Peyer's patch (tissue), 4 donors: ENCODE measurements around the gene SDC4. TPM values are rescaled to one million over a fixed set of nuclear protein-coding genes. Genes with fewer than 3 reads are reported as not detected.
"Not testable (repeated sequence)": the region's sequence is repeated elsewhere in the genome, so short reads cannot be mapped to it uniquely, and the experiment has no call there.

Experiments used
- DNase-seq, 3 donors: peaks; one replicate each; pipeline ENCODE4 v3.0.0-alpha.2; 2017 to 2019
- H3K27ac ChIP-seq, 4 donors: fragments of 200-600 bp; sonication (generic); one replicate each; pipeline ENCODE4 v1.5.1; 2016 to 2019
- H3K27me3 ChIP-seq, 2 donors: fragments of 200-600 bp; sonication (generic); one replicate each; pipeline ENCODE4 v1.5.1; 2019
- H3K36me3 ChIP-seq, 3 donors: fragments of 200-600 bp; sonication (generic); one replicate each; pipeline ENCODE4 v1.5.1; 2016 to 2019
- H3K4me1 ChIP-seq, 4 donors: fragments of 200-600 bp; sonication (generic); one replicate each; pipeline ENCODE4 v1.5.1; 2016 to 2019
- H3K4me3 ChIP-seq, 4 donors: fragments of 200-600 bp; sonication (generic); 1 replicate in 3 of 4; 2 replicates in 1 of 4; pipeline ENCODE4 v1.5.1; 2016 to 2019; ENCODE audit warnings: mild to moderate bottlenecking in 1 of 4
- H3K9me3 ChIP-seq, 4 donors: fragments of 200-600 bp; sonication (generic); one replicate each; pipeline ENCODE4 v1.5.1; 2016 to 2019; ENCODE audit warnings: mild to moderate bottlenecking in 1 of 4
- CTCF ChIP-seq, 6 experiments: fragments of 450-650 bp in 4 of 6; fragments of 200-600 bp in 2 of 6; sonication (generic) in 1 of 6; IDR thresholded peaks; one replicate each; pipeline ENCODE4 v1.5.1; 2017 to 2019; ENCODE audit warnings: antibody characterized with exemption in 6 of 6, mild to moderate bottlenecking in 3 of 6, moderate library complexity in 1 of 6
- POLR2A ChIP-seq, 2 donors: fragments of 450-650 bp; IDR thresholded peaks; one replicate each; pipeline ENCODE4 v1.5.1; 2017; ENCODE audit warnings: antibody characterized with exemption in 2 of 2, mild to moderate bottlenecking in 2 of 2, moderate library complexity in 2 of 2
- total RNA-seq, 4 donors: library from RNA; depleted of rRNA; stranded (reverse); fragments of >200 nt; gene quantifications; one replicate each; pipeline ENCODE4 v1.1.0, GENCODE V29; 2016

The SDC4 gene
- total RNA-seq, 4 donors from 2014 or later, result 21.5 to 49.7 (median 32.5) TPM

- no peak for DNase-seq
- Histone ChIP-seq H3K27me3 (no peaks in the 10 kb centered on the region), H3K27ac (peak overlapping the region in 2 of 4 donors; percentile 33 to 70), H3K4me3 (no peak overlapping the region), H3K9me3 (no peaks in the 10 kb centered on the region), H3K36me3 (no peaks in the 10 kb centered on the region), H3K4me1 (peaks cover 0 to 40% (median 0%) of the 10 kb centered on the region in 4 donors)
- TF ChIP-seq POLR2A (IDR thresholded peaks at IDR 0.05) (no peak), CTCF (IDR thresholded peaks at IDR 0.05) (no peak)
Measured at GRCh38 chr20:45355209-45356084, 7.2 kb upstream of the SDC4 start.

- Histone ChIP-seq H3K36me3 (no peaks in the 10 kb centered on the region), H3K4me1 (peaks cover 0 to 33% (median 0%) of the 10 kb centered on the region in 4 donors), H3K27me3 (no peaks in the 10 kb centered on the region), H3K27ac (peak overlapping the region in 2 of 4 donors; percentile 33 to 70), H3K9me3 (no peaks in the 10 kb centered on the region), H3K4me3 (no peak overlapping the region)
- no peak for TF ChIP-seq POLR2A (IDR thresholded peaks at IDR 0.05)
- TF ChIP-seq CTCF (IDR thresholded peaks at IDR 0.05), result no peak
- DNase-seq, result no peak
Measured at GRCh38 chr20:45354423-45355208, 6.4 kb upstream of the SDC4 start.

GRCh38 chr20:45353746-45354145 is 5.5 kb upstream of the SDC4 start:
- H3K9me3 ChIP-seq, result no peaks in the 10 kb centered on the region
- no peak for DNase-seq
- H3K4me3 ChIP-seq, result no peak overlapping the region
- H3K27me3 ChIP-seq, result no peaks in the 10 kb centered on the region
- peak overlapping the region in 2 of 4 donors; percentile 2 to 70 for H3K27ac ChIP-seq
- TF ChIP-seq POLR2A (IDR thresholded peaks at IDR 0.05) (no peak), CTCF (IDR thresholded peaks at IDR 0.05) (no peak)
- H3K36me3 ChIP-seq, result no peaks in the 10 kb centered on the region
- peaks cover 0 to 24% (median 0%) of the 10 kb centered on the region in 4 donors for H3K4me1 ChIP-seq

GRCh38 chr20:45352729-45353128 is 4.5 kb upstream of the SDC4 start:
- no peak for DNase-seq
- Histone ChIP-seq H3K4me1 (peaks cover 0 to 14% (median 0%) of the 10 kb centered on the region in 4 donors), H3K27ac (no peak overlapping the region), H3K27me3 (no peaks in the 10 kb centered on the region), H3K36me3 (no peaks in the 10 kb centered on the region), H3K9me3 (no peaks in the 10 kb centered on the region), H3K4me3 (no peak overlapping the region)
- TF ChIP-seq CTCF (IDR thresholded peaks at IDR 0.05) (no peak), POLR2A (IDR thresholded peaks at IDR 0.05) (no peak)

GRCh38 chr20:45350795-45351194 is 2.6 kb upstream of the SDC4 start:
- H3K27me3 ChIP-seq, H3K9me3 ChIP-seq, H3K4me3 ChIP-seq, H3K27ac ChIP-seq, DNase-seq, H3K36me3 ChIP-seq: not testable (repeated sequence)
- peaks cover 0 to 23% (median 0%) of the 10 kb centered on the region in 4 donors for H3K4me1 ChIP-seq

GRCh38 chr20:45350217-45350616 is 2.0 kb upstream of the SDC4 start:
- no peaks in the 10 kb centered on the region for H3K36me3 ChIP-seq
- no peaks in the 10 kb centered on the region for H3K9me3 ChIP-seq
- TF ChIP-seq POLR2A (IDR thresholded peaks at IDR 0.05) (no peak), CTCF (IDR thresholded peaks at IDR 0.05) (no peak)
- H3K27me3 ChIP-seq, result no peaks in the 10 kb centered on the region
- no peak overlapping the region for H3K27ac ChIP-seq
- H3K4me3 ChIP-seq, result no peak overlapping the region
- peaks cover 0 to 23% (median 3%) of the 10 kb centered on the region in 4 donors for H3K4me1 ChIP-seq
- no peak for DNase-seq
